RWPE1 (cell line): ENCODE measurements around the gene PAX5.
A peak's percentile ranks its signal among the peaks of the same experiment; 100 is the strongest.

ENCODE experiments used
- CTCF ChIA-PET: fragments of 350-600 bp; sonication (Branson Sonifier 250); formaldehyde crosslinking; extraction: SDS; loops from one replicate; lab custom pipeline; 2021; lab: Yijun Ruan, JAX
- POLR2A ChIA-PET: fragments of 400-600 bp; formaldehyde crosslinking; extraction: SDS; loops from one replicate; lab custom pipeline; 2020; ENCODE audit warnings: antibody characterized with exemption; ENCODE audit not compliant: low non-redundant PET; lab: Yijun Ruan, JAX
- DNase-seq: peaks from one replicate; pipeline ENCODE4 v3.0.0; 2012; ENCODE audit warnings: low spot score
- H3K27ac ChIP-seq: fragments of 450-650 bp; 2 replicates; pipeline ENCODE4 v1.5.1; 2017
- TF ChIP-seq, protein P1 (sequence below): fragments of 450-650 bp; conservative IDR thresholded peaks from 2 replicates; pipeline ENCODE4 v1.5.1; 2017; ENCODE audit warnings: low read depth, mild to moderate bottlenecking

The PAX5 gene

DNA sequence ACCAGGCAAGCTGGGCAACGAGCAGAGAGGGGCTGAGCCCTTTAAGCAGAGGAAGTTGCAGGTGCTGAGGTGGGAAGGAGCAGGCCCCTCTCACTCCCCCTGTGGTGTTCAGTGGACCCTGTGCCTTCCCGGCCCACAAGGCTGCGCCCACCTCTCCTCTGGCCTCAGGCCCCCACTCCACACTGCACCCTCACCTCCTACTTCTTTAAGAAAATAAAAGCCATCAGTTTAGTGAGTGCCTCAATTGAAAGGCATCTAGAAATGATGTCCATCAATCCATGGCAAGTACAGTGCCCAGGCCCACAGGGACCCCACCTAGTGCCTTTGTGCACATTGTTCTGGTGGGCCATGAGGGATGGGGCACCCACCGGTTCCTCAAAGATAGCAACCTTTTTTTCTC is 158.0 kb downstream of the PAX5 start:
- ChIA-PET POLR2A (no interaction called here), CTCF (no interaction called here)
- no peak overlapping the region for H3K27ac ChIP-seq
- DNase-seq: no peak
- TF ChIP-seq, protein P1, sequence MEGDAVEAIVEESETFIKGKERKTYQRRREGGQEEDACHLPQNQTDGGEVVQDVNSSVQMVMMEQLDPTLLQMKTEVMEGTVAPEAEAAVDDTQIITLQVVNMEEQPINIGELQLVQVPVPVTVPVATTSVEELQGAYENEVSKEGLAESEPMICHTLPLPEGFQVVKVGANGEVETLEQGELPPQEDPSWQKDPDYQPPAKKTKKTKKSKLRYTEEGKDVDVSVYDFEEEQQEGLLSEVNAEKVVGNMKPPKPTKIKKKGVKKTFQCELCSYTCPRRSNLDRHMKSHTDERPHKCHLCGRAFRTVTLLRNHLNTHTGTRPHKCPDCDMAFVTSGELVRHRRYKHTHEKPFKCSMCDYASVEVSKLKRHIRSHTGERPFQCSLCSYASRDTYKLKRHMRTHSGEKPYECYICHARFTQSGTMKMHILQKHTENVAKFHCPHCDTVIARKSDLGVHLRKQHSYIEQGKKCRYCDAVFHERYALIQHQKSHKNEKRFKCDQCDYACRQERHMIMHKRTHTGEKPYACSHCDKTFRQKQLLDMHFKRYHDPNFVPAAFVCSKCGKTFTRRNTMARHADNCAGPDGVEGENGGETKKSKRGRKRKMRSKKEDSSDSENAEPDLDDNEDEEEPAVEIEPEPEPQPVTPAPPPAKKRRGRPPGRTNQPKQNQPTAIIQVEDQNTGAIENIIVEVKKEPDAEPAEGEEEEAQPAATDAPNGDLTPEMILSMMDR: no peak

- H3K27ac ChIP-seq: no peak overlapping the region
- POLR2A ChIA-PET: no interaction called here
- CTCF ChIA-PET: interaction anchor here (0.6 to 3.6 kb wide), 3 partner anchors 90 to 121 kb away, joined by 3 to 62 read pairs (median 5); no protein-coding TSS in a partner anchor
- TF ChIP-seq, protein P1: no peak
- DNase-seq: no peak
Measured at GRCh38 chr9:36874921-36875320, 159.1 kb downstream of the PAX5 start.

DNA sequence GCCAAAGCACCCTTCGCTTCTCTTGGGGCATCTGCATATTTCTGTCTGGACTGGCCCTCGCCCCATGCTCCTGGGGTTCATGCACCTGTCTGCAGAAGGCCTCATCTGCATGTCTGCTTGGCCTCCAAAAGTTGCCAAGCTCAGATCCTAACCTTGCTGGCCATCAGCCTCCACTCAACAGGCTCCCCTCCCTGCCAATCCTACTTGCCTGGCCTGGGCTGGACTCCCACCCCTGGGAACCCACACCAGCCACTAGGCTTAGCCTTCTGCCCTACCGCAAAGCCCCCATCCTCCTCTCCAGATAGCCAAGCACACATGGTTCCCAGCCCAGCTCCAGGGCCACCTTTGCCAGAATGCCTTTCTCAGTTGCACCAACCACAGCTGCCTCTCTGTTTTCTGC is 159.8 kb downstream of the PAX5 start:
- ChIA-PET POLR2A (no interaction called here), CTCF (interaction anchor here (0.6 to 3.6 kb wide), 6 partner anchors 11 to 246 kb away, joined by 3 to 62 read pairs (median 4); partner anchors contain the start of gene ZCCHC7)
- DNase-seq: no peak
- no peak overlapping the region for H3K27ac ChIP-seq
- TF ChIP-seq, protein P1: no peak

GRCh38 chr9:36873247-36873875 is 160.7 kb downstream of the PAX5 start:
- POLR2A ChIA-PET: no interaction called here
- DNase-seq: peak; percentile 85
- TF ChIP-seq, protein P1: peak; percentile 99
- CTCF ChIA-PET: interaction anchor here (0.5 to 3.6 kb wide), 29 partner anchors 10 to 832 kb away, joined by 3 to 62 read pairs (median 3); partner anchors contain the start of gene ZCCHC7
- no peak overlapping the region for H3K27ac ChIP-seq

GRCh38 chr9:36872641-36873040 is 161.4 kb downstream of the PAX5 start:
- POLR2A ChIA-PET: interaction anchor here (0.6 kb wide), 1 partner anchor 109 kb away, joined by 5 read pairs; no protein-coding TSS in a partner anchor
- CTCF ChIA-PET: interaction anchor here (0.6 to 3.6 kb wide), 27 partner anchors 15 to 833 kb away, joined by 3 to 62 read pairs (median 4); partner anchors contain the start of gene ZCCHC7
- DNase-seq: no peak
- H3K27ac ChIP-seq: no peak overlapping the region
- TF ChIP-seq, protein P1: no peak

GRCh38 chr9:36871606-36872005 is 162.5 kb downstream of the PAX5 start:
- ChIA-PET POLR2A (no interaction called here), CTCF (no interaction called here)
- TF ChIP-seq, protein P1: no peak
- H3K27ac ChIP-seq: no peak overlapping the region
- DNase-seq: no peak
